Subcutaneous preadipocyte (primary cell): ENCODE measurements around the gene WDR45. TPM values are rescaled to one million over a fixed set of nuclear protein-coding genes. Genes with fewer than 3 reads are reported as not detected.

Experiments
- small RNA-seq: library from RNA; depleted of rRNA; stranded (forward); fragments of <200 nt; gene quantifications from one replicate; pipeline ENCODE3, GENCODE V24; 2012
- total RNA-seq: library from RNA; depleted of rRNA; stranded (reverse); fragments of >200 nt; gene quantifications from 2 replicates; pipeline ENCODE4 v1.2.3, GENCODE V29; 2012

Gene WDR45
- 52.8 and 62.8 TPM in 2 replicates for total RNA-seq

DNA sequence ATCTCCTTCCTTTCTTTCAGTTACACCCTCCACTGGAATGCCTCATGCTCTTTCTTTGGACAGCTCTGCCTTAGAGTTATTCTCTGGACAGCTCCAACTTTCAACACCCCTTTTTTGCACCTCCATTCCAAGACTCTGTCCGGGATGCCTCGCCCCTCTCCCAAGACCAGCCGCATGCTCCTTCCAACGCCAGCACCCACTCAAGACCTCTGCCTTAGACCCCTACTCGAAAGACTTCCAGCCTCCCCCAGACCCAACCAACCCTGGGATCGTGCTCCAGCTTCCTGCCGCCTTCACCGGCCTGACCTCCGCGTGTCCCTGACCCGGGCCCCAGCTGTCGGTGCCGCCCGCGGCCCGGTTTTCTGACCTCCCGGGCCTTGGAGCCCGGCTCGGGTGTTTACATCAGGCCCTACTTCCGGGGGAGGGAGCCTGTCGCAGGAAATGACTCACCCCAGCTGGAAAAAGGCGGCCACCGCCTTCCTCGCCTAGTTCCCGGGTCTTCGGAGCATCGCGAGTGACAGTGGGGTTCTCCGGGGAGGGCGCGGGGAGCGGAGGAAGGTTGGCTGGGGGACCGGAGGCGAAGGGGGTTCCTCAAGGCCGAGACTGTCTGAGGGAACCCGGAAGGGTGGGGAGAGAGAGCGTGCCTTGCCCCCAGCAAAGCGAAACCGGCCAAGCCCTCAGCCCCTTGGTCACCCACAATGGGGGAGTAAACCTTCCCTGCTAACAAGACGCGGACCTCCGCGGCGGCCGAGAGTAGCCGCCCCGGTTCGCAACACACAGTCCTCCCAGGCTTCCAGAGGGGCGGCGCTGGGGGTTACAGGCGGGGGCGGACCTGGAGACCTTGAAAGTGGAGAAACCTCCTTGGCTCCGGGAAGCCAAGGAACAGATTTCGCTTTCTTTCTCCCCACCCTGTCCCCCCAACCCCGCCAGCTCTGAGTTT, at the start of gene WDR45:
Gene WDR45 (minus strand): TSS at position 399 of the 940 bp plus-strand sequence. CDS start 1,792 bp downstream, outside the sequence.

DNA sequence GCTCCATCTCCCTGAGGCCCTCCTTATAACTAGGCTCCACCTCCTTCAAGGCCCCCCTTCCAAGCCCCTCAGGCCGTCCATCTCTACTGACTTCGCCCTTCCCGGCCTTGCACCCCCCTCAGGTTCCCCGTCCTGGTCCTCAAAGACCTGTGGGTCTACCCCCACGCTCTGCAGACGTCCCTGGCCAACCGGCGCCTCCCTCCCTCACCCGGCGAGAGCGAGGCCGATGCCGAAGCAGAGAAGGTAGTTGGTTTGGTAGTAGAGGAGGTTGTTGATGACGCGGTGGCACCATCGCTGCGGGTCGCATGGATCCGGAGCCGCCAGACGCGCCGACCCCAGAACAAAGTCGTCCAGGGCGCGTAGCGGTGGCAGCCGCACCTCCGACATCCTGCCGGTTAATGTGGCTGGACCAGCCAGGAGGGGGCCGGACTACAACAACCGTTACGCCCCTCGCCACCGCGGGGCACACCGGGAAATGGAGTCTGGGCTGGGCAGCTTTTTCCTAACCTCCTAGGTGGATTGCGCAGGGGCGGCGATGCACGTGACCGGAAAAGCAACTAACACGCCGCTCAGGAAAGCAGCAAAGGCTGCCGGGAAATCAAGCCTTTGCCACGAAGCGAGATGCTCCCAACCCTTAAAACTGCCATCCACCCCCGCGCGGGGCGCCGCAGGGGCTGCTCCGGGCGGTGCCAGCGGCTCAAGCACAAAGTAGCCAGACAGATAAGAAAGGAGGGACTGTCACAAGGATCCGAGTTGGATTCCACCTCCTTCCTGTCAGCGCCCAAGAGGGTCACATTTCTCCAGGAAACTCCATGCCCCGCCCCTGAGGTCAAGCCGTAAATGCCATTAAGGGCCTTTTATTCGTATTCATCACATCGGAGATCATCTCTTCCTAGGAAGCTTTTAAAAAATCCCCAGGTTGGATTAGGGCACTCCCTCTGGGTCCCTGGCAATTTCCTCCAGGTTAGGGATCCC, 5.8 kb downstream of the WDR45 start, which contains the start of gene PRAF2:
Gene PRAF2 (minus strand): TSS at position 402 of the 975 bp plus-strand sequence. CDS start 15 bp downstream, at position 387.

DNA sequence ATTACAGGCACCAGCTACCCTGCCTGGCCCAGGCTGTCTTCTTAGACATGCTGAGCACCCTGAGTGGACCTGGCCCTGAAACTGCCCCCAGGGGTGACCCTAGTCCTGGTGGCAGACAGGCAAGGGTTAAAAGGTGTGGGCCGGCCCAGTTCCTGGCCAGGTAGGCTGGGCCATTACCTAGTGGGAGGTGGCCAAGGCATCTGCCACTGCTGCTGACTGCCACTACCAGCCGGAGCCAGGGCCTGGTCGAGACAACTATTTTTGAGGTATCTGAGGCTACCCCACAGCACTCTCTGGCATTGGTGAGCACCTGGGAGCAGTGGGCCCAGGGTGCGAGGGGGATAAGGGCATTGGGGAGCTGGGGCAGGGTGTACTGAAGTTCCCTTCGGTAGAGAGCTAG, 20.9 kb downstream of the WDR45 start, which contains the start of gene CCDC120:
Gene CCDC120 (plus strand): TSS at position 206 of the 400 bp plus-strand sequence. CDS start 3,043 bp downstream, outside the sequence.

DNA sequence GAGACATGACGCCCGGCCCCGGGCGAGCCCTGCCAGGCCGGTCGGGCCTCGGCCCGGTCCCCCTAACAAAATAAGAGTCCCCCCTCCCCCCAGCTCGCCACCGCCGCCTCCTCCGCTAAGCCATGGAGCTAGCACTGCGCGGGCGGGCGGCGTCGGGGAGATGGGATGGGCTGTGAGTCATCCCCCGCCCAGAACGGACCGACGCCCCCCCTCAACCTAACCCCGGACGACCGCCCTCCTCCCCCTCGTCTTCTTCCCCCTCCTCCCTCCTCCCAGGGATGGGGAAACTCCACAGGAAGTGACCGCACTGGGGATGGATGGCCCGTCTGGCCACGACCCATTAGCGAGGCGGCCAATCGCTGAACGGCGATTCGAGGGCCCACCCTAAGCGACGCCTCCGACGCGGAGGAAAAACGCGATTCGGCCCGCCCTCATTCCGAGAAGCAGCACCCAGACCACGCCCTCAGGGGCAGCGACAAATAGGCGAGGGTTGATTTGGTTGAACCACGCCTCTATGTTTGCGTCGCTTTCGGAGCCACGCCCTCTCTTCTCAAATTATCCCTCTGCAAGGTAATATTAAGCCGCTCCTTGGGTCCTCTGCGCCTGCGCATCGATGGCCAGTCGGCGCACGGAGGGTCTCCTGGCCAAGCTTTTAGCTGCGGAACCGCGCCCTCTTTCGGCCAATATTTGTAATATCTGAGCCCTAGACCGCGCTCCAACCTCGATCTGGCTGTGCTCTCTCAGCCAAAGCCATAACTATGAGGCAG, 36.3 kb downstream of the WDR45 start, which contains the start of gene TFE3:
Gene TFE3 (minus strand): TSS at position 138 of the 767 bp plus-strand sequence. CDS start 131 bp downstream, at position 7.

Small RNAs within 50 kb of the gene (small RNA-seq; reads per million reads assigned to genes)
- gene RNU4-52P: not detected

Other genes with a start within 250 kb of the WDR45 start
- gene PCSK1N, start 244.3 kb downstream of the WDR45 start, total RNA-seq: 0.20 and 0.37 TPM in 2 replicates
- 29.3 and 30.5 TPM in 2 replicates for gene TIMM17B, start 182.1 kb downstream of the WDR45 start, total RNA-seq
- gene PQBP1, start 182.0 kb downstream of the WDR45 start, total RNA-seq: 30.9 and 45.6 TPM in 2 replicates
- 11.4 and 12.7 TPM in 2 replicates for gene SLC35A2, start 168.2 kb downstream of the WDR45 start, total RNA-seq
- gene PIM2, start 160.9 kb downstream of the WDR45 start, total RNA-seq: 2.2 and 4.1 TPM in 2 replicates
- 23.7 and 26.5 TPM in 2 replicates for gene OTUD5, start 122.3 kb downstream of the WDR45 start, total RNA-seq
- 0.20 and 0.37 TPM in 2 replicates for gene KCND1, start 108.0 kb downstream of the WDR45 start, total RNA-seq
- gene GRIPAP1, start 77.6 kb downstream of the WDR45 start, total RNA-seq: 8.5 and 10.0 TPM in 2 replicates
- 50.0 and 52.0 TPM in 2 replicates for gene TFE3, start 36.5 kb downstream of the WDR45 start, total RNA-seq
- 0.37 and 0.39 TPM in 2 replicates for gene CCDC120, start 20.9 kb downstream of the WDR45 start, total RNA-seq
- 13.5 and 15.4 TPM in 2 replicates for gene PRAF2, start 5.9 kb downstream of the WDR45 start, total RNA-seq
- 10.7 and 14.9 TPM in 2 replicates for gene GPKOW, start 43.8 kb upstream of the WDR45 start, total RNA-seq
- gene MAGIX, start 82.9 kb upstream of the WDR45 start, total RNA-seq: 0.73 and 0.98 TPM in 2 replicates
- gene PLP2, start 92.0 kb upstream of the WDR45 start, total RNA-seq: 49.5 and 73.1 TPM in 2 replicates
- 7.0 and 7.6 TPM in 2 replicates for gene PRICKLE3, start 106.5 kb upstream of the WDR45 start, total RNA-seq
- 0.20 and 0.37 TPM in 2 replicates for gene SYP, start 120.3 kb upstream of the WDR45 start, total RNA-seq
- not detected in 2 replicates for gene CACNA1F, start 153.5 kb upstream of the WDR45 start, total RNA-seq
- gene CCDC22, start 155.6 kb upstream of the WDR45 start, total RNA-seq: 13.6 and 17.8 TPM in 2 replicates
- 0.37 TPM in 1 of 2 replicates, not detected in the other for gene FOXP3, start 184.8 kb upstream of the WDR45 start, total RNA-seq
- gene PPP1R3F, start 189.9 kb upstream of the WDR45 start, total RNA-seq: 1.6 and 1.8 TPM in 2 replicates
- gene GAGE10, start 223.8 kb upstream of the WDR45 start, total RNA-seq: not detected in 2 replicates
- not detected in 2 replicates for gene GAGE12J, start 242.2 kb upstream of the WDR45 start, total RNA-seq